B cell (primary cell): ENCODE measurements around the gene MICAL3.

Experiments
- EZH2 ChIP-seq: IDR thresholded peaks from 2 replicates; pipeline ENCODE4 v1.6.1; 2012; ENCODE audit warnings: borderline replicate concordance, low read depth, mild to moderate bottlenecking, moderate library complexity, low read length; ENCODE audit not compliant: insufficient read depth, poor library complexity, severe bottlenecking
- TF ChIP-seq, protein P1 (sequence below): fragments of 200-600 bp; IDR thresholded peaks from one replicate; pipeline ENCODE4 v1.8.0; 2022; ENCODE audit warnings: antibody characterized with exemption, mild to moderate bottlenecking

DNA sequence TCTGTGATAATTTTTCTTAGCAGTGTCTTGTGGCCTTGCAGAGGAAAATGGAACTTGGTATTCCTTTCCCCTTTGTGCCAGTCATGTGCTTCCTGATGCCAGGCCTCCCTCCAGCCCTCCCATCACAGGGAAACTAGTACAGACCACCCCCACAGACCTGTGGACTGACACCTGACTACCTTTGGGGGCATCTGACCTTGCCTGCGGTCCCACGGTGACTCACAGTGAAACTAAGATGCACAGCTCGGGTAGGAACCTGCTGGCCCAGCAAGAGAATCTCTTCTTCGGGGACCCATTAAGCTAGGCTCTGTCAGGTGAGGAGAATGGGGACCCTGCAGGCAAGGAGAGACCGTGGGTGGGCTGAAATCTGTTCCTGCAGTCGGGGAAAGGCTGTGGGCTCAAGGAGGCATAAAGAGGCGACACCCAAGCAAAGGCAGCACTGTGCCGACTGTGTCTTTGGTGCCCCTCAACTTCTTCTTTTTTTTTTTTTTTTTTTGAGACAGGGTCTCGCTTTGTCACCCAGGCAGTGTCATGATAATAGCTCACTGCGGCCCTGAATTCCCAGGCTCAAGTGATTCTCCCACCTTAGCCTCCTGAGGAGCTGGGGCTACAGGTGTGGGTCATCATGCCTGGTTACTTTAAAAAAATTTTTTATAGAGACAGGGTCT is 32.6 kb upstream of the MICAL3 start:
- TF ChIP-seq, protein P1, sequence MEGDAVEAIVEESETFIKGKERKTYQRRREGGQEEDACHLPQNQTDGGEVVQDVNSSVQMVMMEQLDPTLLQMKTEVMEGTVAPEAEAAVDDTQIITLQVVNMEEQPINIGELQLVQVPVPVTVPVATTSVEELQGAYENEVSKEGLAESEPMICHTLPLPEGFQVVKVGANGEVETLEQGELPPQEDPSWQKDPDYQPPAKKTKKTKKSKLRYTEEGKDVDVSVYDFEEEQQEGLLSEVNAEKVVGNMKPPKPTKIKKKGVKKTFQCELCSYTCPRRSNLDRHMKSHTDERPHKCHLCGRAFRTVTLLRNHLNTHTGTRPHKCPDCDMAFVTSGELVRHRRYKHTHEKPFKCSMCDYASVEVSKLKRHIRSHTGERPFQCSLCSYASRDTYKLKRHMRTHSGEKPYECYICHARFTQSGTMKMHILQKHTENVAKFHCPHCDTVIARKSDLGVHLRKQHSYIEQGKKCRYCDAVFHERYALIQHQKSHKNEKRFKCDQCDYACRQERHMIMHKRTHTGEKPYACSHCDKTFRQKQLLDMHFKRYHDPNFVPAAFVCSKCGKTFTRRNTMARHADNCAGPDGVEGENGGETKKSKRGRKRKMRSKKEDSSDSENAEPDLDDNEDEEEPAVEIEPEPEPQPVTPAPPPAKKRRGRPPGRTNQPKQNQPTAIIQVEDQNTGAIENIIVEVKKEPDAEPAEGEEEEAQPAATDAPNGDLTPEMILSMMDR: no peak
- TF ChIP-seq EZH2: no peak
